Thyroid gland (tissue), 4 donors: Measurements from ENCODE around the gene EIF2S2. TPM values are rescaled to one million over a fixed set of nuclear protein-coding genes. Genes with fewer than 3 reads are reported as not detected.
"Not testable (repeated sequence)": the region's sequence is repeated elsewhere in the genome, so short reads cannot be mapped to it uniquely, and the experiment has no call there.

Experiments used
- DNase-seq, 2 donors: peaks; one replicate each; pipeline ENCODE4 v3.0.0-alpha.2; 2019
- H3K27ac ChIP-seq, 3 donors: fragments of 200-600 bp; sonication (generic); 1 replicate in 2 of 3; 2 replicates in 1 of 3; pipeline ENCODE4 v1.5.1; 2016 to 2019; ENCODE audit warnings: mild to moderate bottlenecking in 1 of 3, moderate library complexity in 1 of 3
- H3K27me3 ChIP-seq: fragments of 200-600 bp; sonication (generic); one replicate; pipeline ENCODE4 v1.5.1; 2019
- H3K36me3 ChIP-seq, 2 donors: fragments of 200-600 bp; sonication (generic); one replicate each; pipeline ENCODE4 v1.5.1; 2016 to 2019
- H3K4me1 ChIP-seq, 2 donors: fragments of 200-600 bp; sonication (generic); one replicate each; pipeline ENCODE4 v1.5.1; 2017 to 2019
- H3K4me3 ChIP-seq, 3 donors: fragments of 200-600 bp; sonication (generic); replicated peaks in 1 of 3; 1 replicate in 2 of 3; 2 replicates in 1 of 3; pipeline ENCODE4 v1.5.1; 2016; ENCODE audit warnings: mild to moderate bottlenecking in 1 of 3
- H3K9me3 ChIP-seq: fragments of 200-600 bp; sonication (generic); one replicate; pipeline ENCODE4 v1.5.1; 2017
- POLR2A ChIP-seq, 2 donors: fragments of 450-650 bp; IDR thresholded peaks; one replicate each; pipeline ENCODE4 v1.6.1; 2017; ENCODE audit warnings: antibody characterized with exemption in 2 of 2, mild to moderate bottlenecking in 2 of 2, moderate library complexity in 1 of 2
- WGBS, 2 donors: methylation state at CpG; one replicate each; pipeline ENCODE4 v1.1.5; 2017; 5-methylcytosine and 5-hydroxymethylcytosine counted together
- intact Hi-C: fragments of 100-400 bp; cut with DNase I; formaldehyde crosslinking; loops from one replicate; pipeline ENCODE4 v1.15.1; 2023
- total RNA-seq, 4 donors: library from RNA; depleted of rRNA; stranded (reverse); fragments of >200 nt; gene quantifications; one replicate each; pipeline ENCODE4 v1.2.3, GENCODE V29; 2016
- TF ChIP-seq, protein P1 (sequence below), 6 experiments: fragments of 200-600 bp in 3 of 6; fragments of 450-650 bp in 3 of 6; sonication (generic) in 3 of 6; IDR thresholded peaks; one replicate each; pipeline ENCODE4 v1.5.1; 2016 to 2019; ENCODE audit warnings: antibody characterized with exemption in 6 of 6, mild to moderate bottlenecking in 2 of 6, inconsistent platforms in 1 of 6, moderate library complexity in 1 of 6

Gene EIF2S2
- total RNA-seq = 10 to 100 TPM; 34.1 to 50.5 (median 42.6) TPM

DNA sequence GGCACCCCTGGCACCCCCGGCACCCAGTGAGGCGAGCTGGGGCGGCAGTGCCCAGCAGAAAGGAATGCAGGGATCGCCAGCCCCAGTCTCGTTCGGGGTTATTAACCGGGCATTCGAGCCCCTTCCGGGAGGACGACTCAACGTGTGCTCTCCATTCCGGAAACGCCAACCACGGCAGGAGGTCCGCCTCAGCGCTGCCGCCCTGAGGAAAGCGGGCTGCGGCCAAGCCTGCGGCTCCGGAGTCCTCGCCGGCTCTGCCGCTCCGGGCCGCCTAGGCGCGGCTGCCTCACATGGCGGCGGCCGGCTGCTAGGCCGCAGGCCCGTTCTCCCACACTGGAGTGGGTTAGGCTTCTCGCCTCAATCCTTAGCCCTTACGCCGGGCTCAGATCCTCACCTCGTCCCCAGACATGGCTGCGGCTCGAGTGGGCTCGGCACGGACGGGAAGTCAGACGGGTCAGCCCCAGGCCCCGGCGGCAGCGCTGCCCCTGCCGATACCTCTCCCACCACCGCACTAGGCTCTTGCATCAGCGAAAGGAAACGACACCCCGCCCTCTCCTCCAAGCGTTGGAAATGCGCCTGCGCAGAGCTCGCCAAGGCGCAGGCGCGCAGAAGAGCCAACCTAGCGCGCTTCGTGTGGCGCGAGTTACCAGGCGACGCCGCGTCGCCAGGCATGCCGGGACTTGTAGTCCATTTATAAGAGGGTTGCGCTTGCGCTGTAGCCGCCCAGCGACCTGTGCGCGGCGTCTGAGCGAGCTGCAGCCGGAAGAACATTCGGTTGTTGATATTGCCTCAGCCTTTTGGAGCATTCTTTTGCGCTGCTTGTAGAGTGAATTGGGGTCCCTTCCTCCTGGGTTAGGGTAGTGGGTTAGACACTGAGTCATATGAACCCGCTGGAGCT lies at the start of gene EIF2S2:
Gene EIF2S2, minus strand, starts transcription at position 542 of the 898 bp plus-strand sequence. Its CDS starts 133 bp downstream, at position 409.
- DNase-seq = peak; percentile 95 to 96
- Histone ChIP-seq H3K4me1 (peaks cover 12 to 21% of the 10 kb centered on the region in 2 donors), H3K4me3 (peak within 1 kb of the TSS; percentile 64 to 99 (median 69)), H3K36me3 (no peaks in the 10 kb centered on the region), H3K27me3 (no peaks in the 10 kb centered on the region), H3K27ac (peak within 1 kb of the TSS; percentile 84 to 96 (median 96)), H3K9me3 (no peaks in the 10 kb centered on the region)
- TF ChIP-seq POLR2A (IDR thresholded peaks at IDR 0.05) = peak; percentile 86 to 97
- TF ChIP-seq, protein P1, sequence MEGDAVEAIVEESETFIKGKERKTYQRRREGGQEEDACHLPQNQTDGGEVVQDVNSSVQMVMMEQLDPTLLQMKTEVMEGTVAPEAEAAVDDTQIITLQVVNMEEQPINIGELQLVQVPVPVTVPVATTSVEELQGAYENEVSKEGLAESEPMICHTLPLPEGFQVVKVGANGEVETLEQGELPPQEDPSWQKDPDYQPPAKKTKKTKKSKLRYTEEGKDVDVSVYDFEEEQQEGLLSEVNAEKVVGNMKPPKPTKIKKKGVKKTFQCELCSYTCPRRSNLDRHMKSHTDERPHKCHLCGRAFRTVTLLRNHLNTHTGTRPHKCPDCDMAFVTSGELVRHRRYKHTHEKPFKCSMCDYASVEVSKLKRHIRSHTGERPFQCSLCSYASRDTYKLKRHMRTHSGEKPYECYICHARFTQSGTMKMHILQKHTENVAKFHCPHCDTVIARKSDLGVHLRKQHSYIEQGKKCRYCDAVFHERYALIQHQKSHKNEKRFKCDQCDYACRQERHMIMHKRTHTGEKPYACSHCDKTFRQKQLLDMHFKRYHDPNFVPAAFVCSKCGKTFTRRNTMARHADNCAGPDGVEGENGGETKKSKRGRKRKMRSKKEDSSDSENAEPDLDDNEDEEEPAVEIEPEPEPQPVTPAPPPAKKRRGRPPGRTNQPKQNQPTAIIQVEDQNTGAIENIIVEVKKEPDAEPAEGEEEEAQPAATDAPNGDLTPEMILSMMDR (IDR thresholded peaks at IDR 0.05) = peak in 1 of 6 experiments; percentile 3
- intact Hi-C loops = loop anchor here (10.0 kb wide), 2 partner anchors 307 to 437 kb away; partner anchors contain the start of gene NECAB3
- WGBS, 2 donors = 0 to 1% methylated on average over 35 to 38 of the region's 81 CpGs

GRCh38 chr20:34157697-34158096 lies 45.7 kb upstream of the EIF2S2 start:
- WGBS, 2 donors = 81 to 90% methylated on average over 7 to 8 of the region's 8 CpGs
- H3K9me3 ChIP-seq, H3K4me1 ChIP-seq, intact Hi-C loops, H3K27me3 ChIP-seq, H3K36me3 ChIP-seq, H3K27ac ChIP-seq, H3K4me3 ChIP-seq, DNase-seq: not testable (repeated sequence)

GRCh38 chr20:34155836-34156235 lies 43.8 kb upstream of the EIF2S2 start:
- no peaks in the 10 kb centered on the region for H3K36me3 ChIP-seq
- H3K27ac ChIP-seq = no peak overlapping the region
- no peak overlapping the region for H3K4me3 ChIP-seq
- TF ChIP-seq, protein P1 (IDR thresholded peaks at IDR 0.05) = no peak
- TF ChIP-seq POLR2A (IDR thresholded peaks at IDR 0.05) = no peak
- WGBS, 2 donors = 75 to 81% methylated on average over 2 of the region's 2 CpGs
- H3K9me3 ChIP-seq = no peaks in the 10 kb centered on the region
- no peaks in the 10 kb centered on the region for H3K4me1 ChIP-seq
- DNase-seq = no peak
- intact Hi-C loops = no loop called here
- no peaks in the 10 kb centered on the region for H3K27me3 ChIP-seq

- DNase-seq, H3K36me3 ChIP-seq, H3K4me3 ChIP-seq, H3K4me1 ChIP-seq, H3K9me3 ChIP-seq, intact Hi-C loops, H3K27me3 ChIP-seq, H3K27ac ChIP-seq: not testable (repeated sequence)
- WGBS, 2 donors = 83 to 92% methylated on average over 3 to 6 of the region's 6 CpGs
These were observed 41.1 kb upstream of the EIF2S2 start for GRCh38 chr20:34153169-34153568.

DNA sequence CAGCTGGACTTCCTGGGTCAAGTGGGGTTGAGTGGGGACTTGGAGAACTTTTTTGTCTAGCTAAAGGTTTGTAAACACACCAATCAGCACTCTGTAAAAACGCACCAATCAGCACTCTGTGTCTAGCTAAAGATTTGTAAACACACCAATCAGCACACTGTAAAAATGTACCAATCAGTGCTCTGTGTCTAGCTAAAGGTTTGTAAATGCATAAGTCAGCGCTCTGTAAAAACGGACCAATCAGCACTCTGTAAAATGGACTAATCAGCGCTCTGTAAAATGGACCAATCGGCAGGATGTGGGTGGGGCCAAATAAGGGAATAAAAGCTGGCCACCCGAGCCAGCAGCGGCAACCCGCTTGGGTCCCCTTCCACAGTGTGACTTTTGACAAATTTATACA lies 40.0 kb upstream of the EIF2S2 start:
- not testable (repeated sequence) for H3K4me1 ChIP-seq
- 95 to 96% methylated on average over 8 of the region's 8 CpGs for WGBS, 2 donors

GRCh38 chr20:34150306-34151000 lies 38.4 kb upstream of the EIF2S2 start:
- Histone ChIP-seq H3K9me3 (no peaks in the 10 kb centered on the region), H3K36me3 (no peaks in the 10 kb centered on the region), H3K27ac (no peak overlapping the region), H3K27me3 (no peaks in the 10 kb centered on the region), H3K4me1 (no peaks in the 10 kb centered on the region), H3K4me3 (no peak overlapping the region)
- TF ChIP-seq, protein P1 (IDR thresholded peaks at IDR 0.05) = no peak
- intact Hi-C loops = no loop called here
- DNase-seq = no peak
- WGBS, 2 donors = 56 to 57% methylated on average over 9 of the region's 9 CpGs

More for the DNA sequence above, 40.0 kb upstream of the EIF2S2 start:
- H3K9me3 ChIP-seq, H3K4me3 ChIP-seq, H3K27ac ChIP-seq, DNase-seq, intact Hi-C loops, H3K36me3 ChIP-seq, H3K27me3 ChIP-seq: not testable (repeated sequence)
